Hepatocyte (in vitro differentiated cells): Measurements from ENCODE around the gene SSC4D. TPM values are rescaled to one million over a fixed set of nuclear protein-coding genes. Genes with fewer than 3 reads are reported as not detected.
"Not testable (repeated sequence)": the region's sequence is repeated elsewhere in the genome, so short reads cannot be mapped to it uniquely, and the experiment has no call there.

Experiments used
- DNase-seq: peaks from one replicate; pipeline ENCODE4 v3.0.0-alpha.2; 2016; ENCODE audit warnings: low spot score
- H2AFZ ChIP-seq: fragments of 200-600 bp; sonication (generic); 2 replicates; pipeline ENCODE4 v1.6.0; 2016; ENCODE audit warnings: antibody characterized with exemption, mild to moderate bottlenecking
- H3K27ac ChIP-seq: fragments of 200-600 bp; sonication (generic); 2 replicates; pipeline ENCODE4 v1.5.1; 2016; ENCODE audit warnings: mild to moderate bottlenecking
- H3K27me3 ChIP-seq: fragments of 200-600 bp; sonication (generic); 2 replicates; pipeline ENCODE4 v1.6.1; 2016
- H3K36me3 ChIP-seq: fragments of 200-600 bp; sonication (generic); replicated peaks from 2 replicates; pipeline ENCODE4 v1.5.1; 2016; ENCODE audit warnings: low read depth; ENCODE audit not compliant: insufficient read depth
- H3K4me1 ChIP-seq: fragments of 200-600 bp; sonication (generic); 2 replicates; pipeline ENCODE4 v1.5.1; 2016; ENCODE audit warnings: mild to moderate bottlenecking, moderate library complexity; ENCODE audit not compliant: insufficient read depth
- H3K4me2 ChIP-seq: fragments of 200-600 bp; sonication (generic); 2 replicates; pipeline ENCODE4 v1.6.0; 2016
- H3K4me3 ChIP-seq: fragments of 200-600 bp; sonication (generic); 2 replicates; pipeline ENCODE4 v1.5.1; 2016; ENCODE audit warnings: mild to moderate bottlenecking
- H3K79me2 ChIP-seq: fragments of 200-600 bp; sonication (generic); 2 replicates; pipeline ENCODE4 v1.6.0; 2017; ENCODE audit warnings: mild to moderate bottlenecking
- H3K9me2 ChIP-seq: fragments of 200-600 bp; sonication (generic); replicated peaks from 2 replicates; pipeline ENCODE4 v1.6.0; 2017; ENCODE audit warnings: mild to moderate bottlenecking; ENCODE audit not compliant: insufficient read depth
- H3K9me3 ChIP-seq: fragments of 200-600 bp; sonication (generic); 2 replicates; pipeline ENCODE4 v1.5.1; 2016; ENCODE audit warnings: low read depth, mild to moderate bottlenecking
- H4K20me1 ChIP-seq: fragments of 200-600 bp; sonication (generic); 2 replicates; pipeline ENCODE4 v1.6.0; 2016; ENCODE audit warnings: mild to moderate bottlenecking; ENCODE audit not compliant: insufficient read depth, poor library complexity, severe bottlenecking
- EZH2 ChIP-seq: fragments of 200-600 bp; sonication (generic); IDR thresholded peaks from 2 replicates; pipeline ENCODE4 v1.6.1; 2016; ENCODE audit warnings: antibody characterized with exemption, mild to moderate bottlenecking, borderline replicate concordance
- EZH2phosphoT487 ChIP-seq: fragments of 200-600 bp; sonication (generic); IDR thresholded peaks from one replicate; pipeline ENCODE4 v1.6.1; 2018; ENCODE audit warnings: antibody characterized with exemption, mild to moderate bottlenecking, low read depth, moderate library complexity; ENCODE audit not compliant: unreplicated experiment, severe bottlenecking
- WGBS: methylation state at CpG from one replicate; pipeline ENCODE4 v1.1.6; 2016; ENCODE audit warnings: low lambda C conversion rate; ENCODE audit errors: missing lambda C conversion rate; 5-methylcytosine and 5-hydroxymethylcytosine counted together
- polyA plus RNA-seq: library from polyadenylated mRNA; unstranded; fragments of >200 nt; fragmentation: Nextera tagmentation; extraction: Ambion mirVana; gene quantifications from 2 replicates; pipeline ENCODE4 v1.2.1, GENCODE V29; 2016
- total RNA-seq: library from RNA; depleted of rRNA; stranded (reverse); fragments of >200 nt; gene quantifications from 2 replicates; pipeline ENCODE4 v1.2.3, GENCODE V29; 2014
- TF ChIP-seq, protein P1 (sequence below): fragments of 200-600 bp; sonication (generic); IDR thresholded peaks from 2 replicates; pipeline ENCODE4 v1.5.1; 2016; ENCODE audit warnings: antibody characterized with exemption, mild to moderate bottlenecking; ENCODE audit not compliant: poor library complexity

Gene SSC4D
- total and polyA plus RNA-seq, 2 experiments from 2014 or later = 9.7 to 14.5 TPM

- no peaks in the 10 kb centered on the region for H3K9me3 ChIP-seq
- H3K4me2 ChIP-seq = peak overlapping the region; percentile 93
- peak overlapping the region; percentile 90 for H3K27ac ChIP-seq
- H3K36me3 ChIP-seq = no peaks in the 10 kb centered on the region
- no peaks in the 10 kb centered on the region for H3K27me3 ChIP-seq
- H3K79me2 ChIP-seq = no peaks in the 10 kb centered on the region
- WGBS = 6% methylated on average over 64 of the region's 99 CpGs
- DNase-seq = peak; percentile 97
- H3K9me2 ChIP-seq = no peaks in the 10 kb centered on the region
- H4K20me1 ChIP-seq = no peaks in the 10 kb centered on the region
- TF ChIP-seq EZH2phosphoT487 (no peak), EZH2 (no peak)
- TF ChIP-seq, protein P1, sequence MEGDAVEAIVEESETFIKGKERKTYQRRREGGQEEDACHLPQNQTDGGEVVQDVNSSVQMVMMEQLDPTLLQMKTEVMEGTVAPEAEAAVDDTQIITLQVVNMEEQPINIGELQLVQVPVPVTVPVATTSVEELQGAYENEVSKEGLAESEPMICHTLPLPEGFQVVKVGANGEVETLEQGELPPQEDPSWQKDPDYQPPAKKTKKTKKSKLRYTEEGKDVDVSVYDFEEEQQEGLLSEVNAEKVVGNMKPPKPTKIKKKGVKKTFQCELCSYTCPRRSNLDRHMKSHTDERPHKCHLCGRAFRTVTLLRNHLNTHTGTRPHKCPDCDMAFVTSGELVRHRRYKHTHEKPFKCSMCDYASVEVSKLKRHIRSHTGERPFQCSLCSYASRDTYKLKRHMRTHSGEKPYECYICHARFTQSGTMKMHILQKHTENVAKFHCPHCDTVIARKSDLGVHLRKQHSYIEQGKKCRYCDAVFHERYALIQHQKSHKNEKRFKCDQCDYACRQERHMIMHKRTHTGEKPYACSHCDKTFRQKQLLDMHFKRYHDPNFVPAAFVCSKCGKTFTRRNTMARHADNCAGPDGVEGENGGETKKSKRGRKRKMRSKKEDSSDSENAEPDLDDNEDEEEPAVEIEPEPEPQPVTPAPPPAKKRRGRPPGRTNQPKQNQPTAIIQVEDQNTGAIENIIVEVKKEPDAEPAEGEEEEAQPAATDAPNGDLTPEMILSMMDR = no peak
- H2AFZ ChIP-seq = peak overlapping the region; percentile 93
- H3K4me3 ChIP-seq = peak overlapping the region; percentile 55
- peaks cover 12% of the 10 kb centered on the region for H3K4me1 ChIP-seq
Observed at GRCh38 chr7:76393116-76394031, 16.1 kb downstream of the SSC4D start.

- Histone ChIP-seq H3K4me2 (peak overlapping the region; percentile 93), H3K9me3 (no peaks in the 10 kb centered on the region), H2AFZ (peak overlapping the region; percentile 80), H3K4me3 (peak overlapping the region; percentile 27), H3K79me2 (no peaks in the 10 kb centered on the region), H3K4me1 (peaks cover 12% of the 10 kb centered on the region), H3K27me3 (no peaks in the 10 kb centered on the region), H4K20me1 (no peaks in the 10 kb centered on the region), H3K36me3 (no peaks in the 10 kb centered on the region), H3K27ac (peak overlapping the region; percentile 85), H3K9me2 (no peaks in the 10 kb centered on the region)
- WGBS = 44% methylated on average over 12 of the region's 12 CpGs
- no peak for DNase-seq
- no peak for TF ChIP-seq EZH2phosphoT487
- TF ChIP-seq EZH2 = no peak
- TF ChIP-seq, protein P1 = no peak
Observed at GRCh38 chr7:76392531-76393115, 16.9 kb downstream of the SSC4D start.

GRCh38 chr7:76390092-76390491 lies 19.4 kb downstream of the SSC4D start:
- no peaks in the 10 kb centered on the region for H3K9me3 ChIP-seq
- H3K36me3 ChIP-seq = no peaks in the 10 kb centered on the region
- H3K9me2 ChIP-seq = no peaks in the 10 kb centered on the region
- no peaks in the 10 kb centered on the region for H3K79me2 ChIP-seq
- H3K4me2 ChIP-seq = no peak overlapping the region
- DNase-seq = no peak
- H3K27ac ChIP-seq = no peak overlapping the region
- WGBS = 95% methylated on average over 13 of the region's 13 CpGs
- no peaks in the 10 kb centered on the region for H3K27me3 ChIP-seq
- H2AFZ ChIP-seq = no peak overlapping the region
- H4K20me1 ChIP-seq = no peaks in the 10 kb centered on the region
- peaks cover 12% of the 10 kb centered on the region for H3K4me1 ChIP-seq
- no peak overlapping the region for H3K4me3 ChIP-seq
- TF ChIP-seq EZH2 = no peak
- TF ChIP-seq EZH2phosphoT487 = no peak
- TF ChIP-seq, protein P1 = no peak

DNA sequence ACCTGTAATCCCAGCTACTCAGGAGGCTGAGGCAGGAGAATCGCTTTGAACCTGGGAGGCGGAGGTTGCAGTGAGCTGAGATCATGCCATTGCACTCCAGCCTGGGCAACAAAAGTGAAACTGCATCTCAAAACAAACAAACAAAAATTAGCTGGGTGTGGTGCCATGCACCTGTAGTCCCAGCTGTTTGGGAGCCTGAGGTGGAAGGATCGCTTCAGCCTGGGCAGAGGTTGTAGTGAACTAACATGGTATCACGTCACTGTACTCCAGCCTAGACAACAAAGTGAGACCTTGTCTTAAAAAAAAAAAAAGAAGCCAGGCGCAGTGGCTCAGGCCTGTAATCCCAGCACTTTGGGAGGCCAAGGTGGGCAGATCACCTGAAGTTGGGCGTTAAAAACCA lies 21.7 kb downstream of the SSC4D start:
- not testable (repeated sequence) for H3K9me2 ChIP-seq, DNase-seq, H3K27ac ChIP-seq, H3K79me2 ChIP-seq, H3K4me2 ChIP-seq, H4K20me1 ChIP-seq, H3K9me3 ChIP-seq, H2AFZ ChIP-seq, H3K4me1 ChIP-seq, H3K4me3 ChIP-seq, H3K36me3 ChIP-seq, H3K27me3 ChIP-seq
- 89% methylated on average over 6 of the region's 6 CpGs for WGBS
